GM21360 (cell line): Measurements from ENCODE around the gene CERK.

Experiments used
- ATAC-seq: cut with Tn5 transposase; IDR thresholded peaks from one replicate; pipeline ENCODE4 v1.9.1; 2021; ENCODE audit warnings: mild to moderate bottlenecking, moderate library complexity; ENCODE audit not compliant: unreplicated experiment

Gene CERK

GRCh38 chr22:46679706-46680269, 58.3 kb downstream of the CERK start:
- no peak for ATAC-seq

DNA sequence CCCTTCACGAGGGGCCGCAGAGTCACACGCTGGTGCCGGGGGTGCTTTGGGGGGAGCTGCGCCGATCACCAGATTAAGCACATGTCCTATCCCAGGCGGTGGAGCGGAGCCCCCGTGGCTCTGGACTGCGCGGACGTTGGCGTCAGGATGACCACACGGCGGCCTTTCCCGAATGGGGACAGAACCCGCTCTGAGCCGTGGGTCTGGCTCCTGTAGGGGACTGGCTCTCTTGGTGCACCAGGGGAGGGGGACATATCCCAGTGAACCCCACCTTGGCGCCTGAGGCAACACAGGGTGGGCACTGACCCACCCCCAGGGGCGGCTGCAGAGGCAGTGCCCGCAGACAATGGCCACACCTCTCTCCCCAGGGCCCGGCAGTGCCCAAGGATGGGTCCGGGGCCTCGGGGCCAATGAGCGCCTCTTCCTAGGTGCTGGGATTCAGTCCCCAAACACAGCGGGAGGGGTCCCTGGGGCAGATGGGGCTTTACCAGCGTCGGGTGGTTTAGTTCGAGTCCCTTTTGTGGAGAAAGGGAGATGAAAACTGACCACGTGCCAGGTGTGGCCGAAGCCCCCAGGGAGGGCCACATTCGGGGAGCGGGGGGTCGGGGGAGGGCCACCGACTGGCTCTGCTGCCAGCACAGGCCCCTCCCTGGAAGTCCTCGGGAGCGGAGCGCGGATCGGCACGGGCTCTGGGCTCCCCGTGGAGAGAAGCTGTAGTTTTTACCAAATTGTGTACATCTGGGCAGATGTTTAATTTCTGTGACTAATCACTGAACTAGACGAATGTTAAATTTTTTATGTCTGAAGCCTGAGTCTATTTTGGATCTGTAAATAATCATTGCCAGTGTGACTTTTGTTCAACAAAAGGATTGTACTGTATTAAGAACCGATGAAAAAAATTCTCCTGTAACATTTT, 59.0 kb downstream of the CERK start:
- no peak for ATAC-seq

DNA sequence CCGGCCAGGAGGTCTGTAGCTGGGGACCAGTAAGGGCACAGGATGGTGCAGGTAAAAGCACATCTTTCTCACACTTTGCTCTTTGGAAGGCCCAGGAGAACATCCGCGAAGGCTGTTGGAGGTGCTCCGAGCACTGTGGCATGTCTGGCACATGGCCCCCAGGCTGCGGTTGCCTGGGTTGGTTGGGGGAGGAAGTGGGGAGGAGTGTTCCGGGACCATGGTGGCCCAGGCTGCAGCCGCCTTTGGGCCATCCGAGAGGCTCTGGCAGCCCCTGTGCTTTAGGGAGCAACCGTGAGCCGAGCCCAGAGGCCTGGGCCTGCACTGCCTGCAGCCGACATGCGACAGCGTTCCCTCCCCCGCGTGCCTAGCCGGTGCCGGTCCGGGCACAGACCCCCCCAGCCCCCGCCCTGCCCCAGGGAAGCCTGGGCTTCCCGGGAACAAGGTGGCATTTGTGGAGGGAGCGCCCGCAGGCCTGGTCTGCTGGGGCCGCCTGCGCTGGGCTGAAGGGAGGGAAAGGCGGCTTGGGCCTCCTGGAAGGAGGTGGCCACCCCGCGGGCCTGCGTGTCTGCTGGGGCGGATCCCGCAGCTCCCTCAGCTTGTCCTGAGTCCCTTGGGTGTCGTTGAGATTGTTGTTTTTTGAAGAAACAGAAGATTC, 59.9 kb downstream of the CERK start:
- ATAC-seq, result no peak

- no peak for ATAC-seq
Measured at GRCh38 chr22:46677323-46678002, 60.6 kb downstream of the CERK start.

- no peak for ATAC-seq
Measured at GRCh38 chr22:46676881-46677280, 61.2 kb downstream of the CERK start.

DNA sequence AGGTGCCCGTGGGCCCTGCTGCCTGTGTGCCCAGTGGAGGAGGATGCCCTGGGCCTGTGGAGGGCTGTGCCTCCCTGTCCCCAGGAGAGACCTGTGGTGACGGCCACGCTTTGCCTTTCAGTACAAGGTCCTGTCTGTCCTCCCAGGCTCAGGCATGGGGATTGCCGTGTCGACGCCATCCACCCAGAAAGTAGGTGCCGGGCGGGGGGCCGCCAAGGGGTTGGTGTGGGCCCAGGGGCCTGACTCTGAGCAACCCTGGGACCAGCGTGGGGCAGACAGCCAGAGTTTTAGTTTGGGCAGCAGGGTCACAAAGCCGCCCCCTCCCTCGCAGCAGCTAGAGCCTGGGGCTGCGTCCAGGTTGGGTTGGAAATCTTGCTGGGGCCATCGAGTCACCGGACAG, 61.6 kb downstream of the CERK start:
- no peak for ATAC-seq

- no peak for ATAC-seq
Measured at GRCh38 chr22:46675938-46676337, 62.1 kb downstream of the CERK start.

- no peak for ATAC-seq
Measured at GRCh38 chr22:46675479-46675878, 62.6 kb downstream of the CERK start.

GRCh38 chr22:46674906-46675305, 63.1 kb downstream of the CERK start:
- no peak for ATAC-seq

GRCh38 chr22:46674367-46674781, 63.7 kb downstream of the CERK start:
- ATAC-seq, result no peak

DNA sequence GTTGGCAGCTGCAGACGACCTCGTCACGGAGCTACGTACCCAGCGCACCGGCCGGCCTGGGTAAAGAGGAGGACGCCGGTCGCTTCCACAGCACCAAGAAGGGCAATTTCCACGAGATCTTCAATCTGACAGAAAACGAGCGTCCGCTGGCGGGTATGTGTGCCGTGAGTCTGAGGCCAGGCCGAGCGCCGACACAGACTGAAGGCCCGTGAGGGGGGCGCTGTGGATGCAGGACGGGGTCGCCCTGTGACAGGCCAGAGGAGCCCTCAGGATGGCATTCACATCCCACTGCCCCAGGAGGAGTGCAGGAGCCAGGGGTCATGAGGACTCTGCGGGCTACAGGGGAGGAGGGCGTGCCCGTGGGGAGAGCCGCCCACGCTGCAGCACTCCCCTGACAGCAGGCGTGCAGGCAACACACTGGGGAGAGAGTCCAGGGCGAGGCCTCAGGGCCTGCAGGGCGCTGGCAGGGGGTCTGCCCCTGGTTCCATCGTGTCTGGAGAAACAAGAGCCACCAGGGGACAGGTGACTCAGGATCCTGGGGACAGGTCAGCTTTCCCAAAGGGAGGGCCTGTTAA, 64.3 kb downstream of the CERK start:
- ATAC-seq, result no peak

GRCh38 chr22:46673205-46673604, 64.8 kb downstream of the CERK start:
- no peak for ATAC-seq

GRCh38 chr22:46672731-46673130, 65.3 kb downstream of the CERK start:
- no peak for ATAC-seq

DNA sequence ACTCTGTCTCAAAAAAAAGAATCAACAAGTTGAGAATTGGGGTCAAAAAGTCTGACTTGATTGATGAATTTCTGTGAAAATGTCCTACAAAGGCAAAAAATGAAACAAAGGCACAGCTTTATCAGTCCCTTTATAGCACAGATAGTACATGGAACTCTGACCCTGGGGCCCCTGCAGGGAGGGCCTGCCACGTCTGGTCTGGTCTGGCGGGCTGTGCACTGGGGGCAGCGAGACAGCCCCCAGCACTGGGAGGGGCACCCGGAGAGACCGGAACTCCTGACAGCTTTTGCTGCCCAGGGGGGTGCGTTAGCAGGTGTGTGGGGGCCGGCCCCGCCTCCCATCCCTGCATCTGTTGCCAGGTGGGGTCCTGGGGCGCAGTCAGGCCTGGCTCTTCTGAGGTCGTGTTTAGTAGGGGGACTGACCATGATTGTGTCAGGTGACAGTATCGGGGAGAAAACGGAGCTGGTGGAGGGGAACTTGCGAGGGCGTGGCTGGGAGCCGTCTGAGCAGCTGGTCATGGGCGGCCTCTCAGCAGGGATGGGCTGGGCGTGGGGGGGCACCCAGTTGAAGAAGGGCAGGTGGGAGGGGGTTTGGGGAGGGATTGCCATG, 66.1 kb downstream of the CERK start:
- no peak for ATAC-seq

GRCh38 chr22:46669201-46669600, 68.9 kb downstream of the CERK start:
- ATAC-seq, result no peak

- no peak for ATAC-seq
Measured at GRCh38 chr22:46668116-46668515, 69.9 kb downstream of the CERK start.

DNA sequence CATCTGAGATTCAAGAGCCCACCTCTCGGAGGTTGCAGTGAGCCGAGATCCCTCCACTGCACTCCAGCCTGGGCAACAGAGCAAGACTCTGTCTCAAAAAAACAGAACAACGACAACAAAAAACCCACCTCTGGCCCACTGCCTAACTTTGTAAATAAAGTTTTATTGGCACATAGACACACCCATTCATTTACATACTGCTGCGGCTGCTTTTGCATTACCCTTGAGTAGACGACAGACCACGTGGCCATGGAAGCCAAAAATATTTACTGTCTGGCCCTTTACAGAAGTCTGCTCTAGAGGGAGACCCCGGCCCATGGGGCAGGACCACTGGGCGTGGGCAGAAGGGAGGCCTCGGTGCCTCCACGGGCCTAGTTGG, 70.8 kb downstream of the CERK start:
- ATAC-seq, result no peak

GRCh38 chr22:46666577-46667244, 71.3 kb downstream of the CERK start:
- ATAC-seq, result no peak

- ATAC-seq, result no peak
Measured at GRCh38 chr22:46665751-46666280, 72.2 kb downstream of the CERK start.

- ATAC-seq, result no peak
Measured at GRCh38 chr22:46665151-46665695, 72.8 kb downstream of the CERK start.
